ENCODE results near the gene CCDC57. TPM values are rescaled to one million over a fixed set of nuclear protein-coding genes. Genes with fewer than 3 reads are reported as not detected.

The CCDC57 gene
- total and polyA plus RNA-seq, 2 experiments from 2014 or later, result 10.6 to 15.3 TPM

DNA sequence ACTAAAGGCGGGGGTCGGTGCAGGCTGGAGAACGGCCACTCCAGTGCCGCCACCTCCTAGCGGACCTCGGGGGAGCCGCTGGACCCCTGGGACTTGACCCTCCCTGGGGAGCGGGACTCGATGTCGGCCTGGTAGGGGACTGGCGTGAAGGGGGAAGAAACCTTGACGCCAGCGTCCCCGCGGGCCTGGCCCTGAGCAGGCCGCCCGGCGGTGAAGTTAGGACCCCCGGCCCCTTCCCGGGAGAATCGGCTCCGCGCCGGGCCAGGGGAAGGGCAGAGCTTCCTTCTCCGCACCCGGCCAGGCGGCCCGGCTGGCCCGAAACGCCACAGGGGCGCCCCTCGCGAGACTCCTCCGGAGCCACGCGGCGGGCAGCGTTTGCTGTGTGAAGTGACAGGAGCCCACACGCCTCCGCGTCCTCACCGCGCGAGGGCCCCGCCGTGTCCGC is 147.4 kb downstream of the CCDC57 start:
- no peaks in the 10 kb centered on the region for H3K9me2 ChIP-seq (ENCODE audit: insufficient read depth)
- peak overlapping the region; percentile 22 for H3K27ac ChIP-seq
- peak overlapping the region; percentile 6; the same call in 1 of the 2 replicates for H2AFZ ChIP-seq
- H3K27me3 ChIP-seq (replicated peaks; ENCODE audit: insufficient read depth), result no peaks in the 10 kb centered on the region
- H3K9ac ChIP-seq, result peak overlapping the region; percentile 89
- peak overlapping the region; percentile 96 for H3K4me3 ChIP-seq
- no peaks in the 10 kb centered on the region for H3F3A ChIP-seq (ENCODE audit: insufficient read depth)
- H3K4me2 ChIP-seq (ENCODE audit: unreplicated experiment), result peak overlapping the region; percentile 72
- DNase-seq, result peak; percentile 76
- H4K20me1 ChIP-seq (ENCODE audit: insufficient read depth), result no peaks in the 10 kb centered on the region
- peaks cover 3% of the 10 kb centered on the region; the same call in 1 of the 2 replicates for H3K4me1 ChIP-seq (ENCODE audit: insufficient read depth)
- no peak for TF ChIP-seq EZH2phosphoT487 (IDR thresholded peaks at IDR 0.05; ENCODE audit: insufficient read depth, low read depth)
- no peak for TF ChIP-seq EZH2 (IDR thresholded peaks at IDR 0.05; ENCODE audit: insufficient read depth, poor library complexity, severe bottlenecking)
- H3K36me3 ChIP-seq (ENCODE audit: low read depth), result no peaks in the 10 kb centered on the region
- no peaks in the 10 kb centered on the region for H3K9me3 ChIP-seq (ENCODE audit: low read depth)
- H3K79me2 ChIP-seq (ENCODE audit: insufficient read depth), result peaks cover 38% of the 10 kb centered on the region
- WGBS, 2 experiments (ENCODE audit: low coverage in 1 of 2, low lambda C conversion rate in 2 of 2, missing lambda C conversion rate in 2 of 2), result 0 to 1% methylated on average over 9 to 37 of the region's 47 CpGs
- in situ Hi-C loops (cut with MboI), result no loop called here

DNA sequence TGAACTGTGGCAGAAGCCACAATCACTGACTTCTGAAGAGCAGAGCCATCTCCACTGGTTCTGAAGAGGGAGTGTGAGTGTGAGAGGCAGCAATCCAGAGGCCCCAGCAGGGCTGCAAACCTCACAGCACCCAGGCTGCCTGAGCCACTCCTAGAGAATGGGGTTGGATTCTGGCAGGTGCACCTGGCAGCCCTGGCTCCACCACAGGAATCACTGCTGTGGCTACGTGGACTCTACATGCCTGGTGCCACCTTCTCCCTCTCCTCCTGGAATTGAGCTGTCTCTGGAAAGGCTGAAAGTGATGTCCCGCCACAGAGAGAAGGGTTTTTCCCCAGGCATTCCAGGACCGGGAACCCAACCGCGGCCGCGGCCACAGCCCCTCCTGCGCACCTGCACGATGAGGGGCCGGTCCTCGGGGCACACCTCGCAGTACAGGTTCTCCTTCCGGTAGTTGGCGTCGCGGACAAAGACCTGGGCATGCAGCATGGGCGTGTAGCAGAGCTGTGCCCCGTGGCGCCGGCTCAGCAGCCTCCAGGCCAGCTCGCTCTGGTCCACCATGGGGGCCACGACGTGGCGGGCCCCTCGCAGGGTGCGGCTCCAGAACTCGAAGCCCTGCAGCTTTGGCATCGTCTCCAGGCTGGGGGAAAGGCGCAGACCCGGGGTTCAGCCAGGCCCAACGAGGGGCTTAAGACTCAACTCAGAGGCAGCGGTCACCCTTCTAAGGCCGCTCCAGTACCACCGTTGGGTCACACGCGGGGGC is 148.0 kb downstream of the CCDC57 start:
- in situ Hi-C loops (cut with MboI), result no loop called here
- WGBS, 2 experiments (ENCODE audit: low coverage in 1 of 2, low lambda C conversion rate in 2 of 2, missing lambda C conversion rate in 2 of 2), result 19 to 28% methylated on average over 17 to 36 of the region's 36 CpGs
- H2AFZ ChIP-seq, result peak overlapping the region; percentile 6; the same call in 1 of the 2 replicates

DNA sequence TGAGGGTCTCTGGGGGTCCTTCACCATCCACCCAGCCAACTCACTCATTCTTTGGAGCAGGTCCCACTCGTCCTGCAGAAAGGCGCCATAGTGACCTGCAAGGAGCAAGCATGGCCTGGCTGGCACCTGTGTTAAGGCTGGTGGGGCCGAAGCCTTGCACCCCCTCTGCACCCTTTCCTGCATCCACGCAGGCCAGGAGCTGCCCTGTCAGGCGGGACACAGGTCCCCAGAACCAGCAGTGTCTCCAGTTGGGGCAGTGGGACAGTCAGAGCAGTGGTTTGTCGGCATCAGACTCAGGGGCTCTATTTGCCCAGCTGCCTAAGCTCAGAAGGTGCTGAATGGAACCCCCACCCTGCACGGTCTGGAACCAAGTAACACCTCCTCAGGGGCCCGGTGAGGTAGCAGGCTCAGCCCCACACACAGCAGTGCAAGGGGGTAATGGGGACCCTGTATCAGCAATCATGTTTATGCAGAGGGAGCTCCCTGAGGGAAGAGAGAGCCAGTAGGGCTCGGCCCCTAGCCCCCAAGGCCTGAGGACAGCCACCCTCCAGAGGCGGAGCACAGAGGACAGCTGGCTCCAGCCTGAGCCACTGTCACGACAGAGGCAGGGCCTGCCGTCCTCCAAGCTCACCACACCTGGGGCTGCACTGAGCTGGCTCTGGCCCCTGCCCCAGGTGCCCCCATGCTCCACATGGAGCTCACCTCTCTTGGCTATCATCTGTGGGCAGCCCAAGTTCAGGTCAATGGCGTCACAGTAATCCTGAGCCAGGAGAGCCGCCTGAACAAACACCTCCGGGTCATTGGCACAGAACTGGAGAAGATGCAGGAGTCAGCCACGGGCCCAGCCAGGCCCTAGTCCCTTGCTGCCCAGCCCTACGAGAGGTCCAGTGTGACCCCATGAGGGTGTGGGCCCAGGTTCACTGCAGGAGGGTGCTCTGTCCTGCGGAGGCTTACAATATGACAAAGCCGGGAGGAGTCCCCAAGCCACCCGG is 148.9 kb downstream of the CCDC57 start:
- Histone ChIP-seq H3K9me3 (ENCODE audit: low read depth) (no peaks in the 10 kb centered on the region), H3K27me3 (replicated peaks; ENCODE audit: insufficient read depth) (no peaks in the 10 kb centered on the region), H2AFZ (no peak overlapping the region), H3K9me2 (ENCODE audit: insufficient read depth) (no peaks in the 10 kb centered on the region), H4K20me1 (ENCODE audit: insufficient read depth) (no peaks in the 10 kb centered on the region), H3K4me2 (ENCODE audit: unreplicated experiment) (peak overlapping the region; percentile 72), H3K27ac (no peak overlapping the region), H3K4me1 (ENCODE audit: insufficient read depth) (peaks cover 3% of the 10 kb centered on the region; the same call in 1 of the 2 replicates), H3F3A (ENCODE audit: insufficient read depth) (no peaks in the 10 kb centered on the region), H3K36me3 (ENCODE audit: low read depth) (no peaks in the 10 kb centered on the region), H3K79me2 (ENCODE audit: insufficient read depth) (peaks cover 38% of the 10 kb centered on the region), H3K4me3 (peak overlapping the region; percentile 96), H3K9ac (peak overlapping the region; percentile 89)
- no peak for TF ChIP-seq EZH2phosphoT487 (IDR thresholded peaks at IDR 0.05; ENCODE audit: insufficient read depth, low read depth)
- no peak for TF ChIP-seq EZH2 (IDR thresholded peaks at IDR 0.05; ENCODE audit: insufficient read depth, poor library complexity, severe bottlenecking)
- WGBS, 2 experiments (ENCODE audit: low coverage in 1 of 2, low lambda C conversion rate in 2 of 2, missing lambda C conversion rate in 2 of 2), result 81 to 82% methylated on average over 20 of the region's 20 CpGs
- no peak for DNase-seq
- in situ Hi-C loops (cut with MboI), result no loop called here

More for the DNA sequence above, 148.0 kb downstream of the CCDC57 start:
- Histone ChIP-seq H3K4me3 (peak overlapping the region; percentile 96), H3K36me3 (ENCODE audit: low read depth) (no peaks in the 10 kb centered on the region), H3K4me2 (ENCODE audit: unreplicated experiment) (peak overlapping the region; percentile 72), H3K9me3 (ENCODE audit: low read depth) (no peaks in the 10 kb centered on the region), H3K9ac (peak overlapping the region; percentile 89), H4K20me1 (ENCODE audit: insufficient read depth) (no peaks in the 10 kb centered on the region), H3K27ac (peak overlapping the region; percentile 22), H3F3A (ENCODE audit: insufficient read depth) (no peaks in the 10 kb centered on the region), H3K4me1 (ENCODE audit: insufficient read depth) (peaks cover 3% of the 10 kb centered on the region; the same call in 1 of the 2 replicates), H3K79me2 (ENCODE audit: insufficient read depth) (peaks cover 38% of the 10 kb centered on the region), H3K9me2 (ENCODE audit: insufficient read depth) (no peaks in the 10 kb centered on the region), H3K27me3 (replicated peaks; ENCODE audit: insufficient read depth) (no peaks in the 10 kb centered on the region)
- TF ChIP-seq EZH2phosphoT487 (IDR thresholded peaks at IDR 0.05; ENCODE audit: insufficient read depth, low read depth) (no peak), EZH2 (IDR thresholded peaks at IDR 0.05; ENCODE audit: insufficient read depth, poor library complexity, severe bottlenecking) (no peak)
- DNase-seq, result peak; percentile 39

DNA sequence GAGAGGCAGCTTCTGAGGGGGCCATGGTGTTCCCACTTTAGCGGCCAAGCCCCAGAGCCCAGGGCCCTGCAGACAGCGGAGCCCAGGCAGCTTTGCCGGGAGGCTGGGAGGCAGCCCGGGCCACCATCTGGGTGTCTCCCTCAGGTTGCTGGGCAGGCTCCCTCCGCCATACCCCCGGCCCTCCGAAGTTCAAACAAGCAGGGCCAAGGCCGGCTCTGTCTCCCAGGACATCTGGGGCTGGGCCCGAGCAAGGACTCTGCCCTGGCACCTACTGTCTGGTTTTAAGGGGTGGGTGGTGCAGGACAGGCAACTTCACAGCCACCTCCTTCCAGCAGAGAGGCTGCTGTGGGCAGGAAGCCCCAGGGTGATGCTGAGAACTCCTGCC is 149.7 kb downstream of the CCDC57 start:
- H3K36me3 ChIP-seq (ENCODE audit: low read depth), result no peaks in the 10 kb centered on the region
- no peak overlapping the region for H2AFZ ChIP-seq
- no peak for TF ChIP-seq EZH2phosphoT487 (IDR thresholded peaks at IDR 0.05; ENCODE audit: insufficient read depth, low read depth)
- no peak for TF ChIP-seq EZH2 (IDR thresholded peaks at IDR 0.05; ENCODE audit: insufficient read depth, poor library complexity, severe bottlenecking)
- H4K20me1 ChIP-seq (ENCODE audit: insufficient read depth), result no peaks in the 10 kb centered on the region
- no peak overlapping the region for H3K9ac ChIP-seq
- H3K27me3 ChIP-seq (replicated peaks; ENCODE audit: insufficient read depth), result no peaks in the 10 kb centered on the region
- H3K4me1 ChIP-seq (ENCODE audit: insufficient read depth), result peaks cover 3% of the 10 kb centered on the region; the same call in 1 of the 2 replicates
- WGBS, 2 experiments (ENCODE audit: low coverage in 1 of 2, low lambda C conversion rate in 2 of 2, missing lambda C conversion rate in 2 of 2), result 88 to 92% methylated on average over 9 of the region's 9 CpGs
- no peaks in the 10 kb centered on the region for H3K9me3 ChIP-seq (ENCODE audit: low read depth)
- H3K79me2 ChIP-seq (ENCODE audit: insufficient read depth), result peaks cover 38% of the 10 kb centered on the region
- in situ Hi-C loops (cut with MboI), result no loop called here
- H3K4me2 ChIP-seq (ENCODE audit: unreplicated experiment), result no peak overlapping the region
- DNase-seq, result no peak
- H3K27ac ChIP-seq, result no peak overlapping the region
- no peaks in the 10 kb centered on the region for H3F3A ChIP-seq (ENCODE audit: insufficient read depth)
- no peaks in the 10 kb centered on the region for H3K9me2 ChIP-seq (ENCODE audit: insufficient read depth)
- no peak overlapping the region for H3K4me3 ChIP-seq
